Activated CD8-positive, alpha-beta T cell treated with anti-CD3 and anti-CD28 coated beads for 36 hours (primary cell): ENCODE results near the gene PTGS1. TPM values are rescaled to one million over a fixed set of nuclear protein-coding genes. Genes with fewer than 3 reads are reported as not detected.

ENCODE experiments used
- ATAC-seq: fragments of 200-7000 bp; cut with Tn5 transposase; one replicate; pipeline ENCODE4 v1.10.0; 2021; ENCODE audit warnings: mild to moderate bottlenecking, moderate library complexity
- CTCF ChIA-PET: fragments of 350-600 bp; sonication (Branson Sonifier 250); formaldehyde crosslinking; loops from one replicate; lab custom pipeline; 2021; ENCODE audit warnings: antibody characterized with exemption; lab: Charles Lee
- POLR2A ChIA-PET: fragments of 350-600 bp; sonication (Branson Sonifier 250); formaldehyde crosslinking; loops from one replicate; lab custom pipeline; 2021; ENCODE audit warnings: antibody characterized with exemption; lab: Charles Lee
- DNase-seq: peaks from one replicate; pipeline ENCODE4 v3.0.0-alpha.2; 2020
- H3K27ac Mint-ChIP-seq: one replicate; pipeline ENCODE4 v1.8.0; 2021; ENCODE audit warnings: mild to moderate bottlenecking, mixed read lengths
- H3K27me3 Mint-ChIP-seq: one replicate; pipeline ENCODE4 v1.8.0; 2021; ENCODE audit warnings: mixed read lengths
- H3K36me3 Mint-ChIP-seq: one replicate; pipeline ENCODE4 v1.8.0; 2021; ENCODE audit warnings: low read depth, mixed read lengths
- H3K4me1 Mint-ChIP-seq: one replicate; pipeline ENCODE4 v1.8.0; 2021; ENCODE audit warnings: low read depth, mixed read lengths
- H3K4me3 Mint-ChIP-seq: one replicate; pipeline ENCODE4 v1.8.0; 2021; ENCODE audit warnings: mild to moderate bottlenecking, moderate library complexity, mixed read lengths
- H3K9me3 Mint-ChIP-seq: one replicate; pipeline ENCODE4 v1.8.0; 2021; ENCODE audit warnings: mixed read lengths
- CTCF ChIP-seq: fragments of 200-600 bp; IDR thresholded peaks from one replicate; pipeline ENCODE4 v1.8.0; 2022; ENCODE audit warnings: antibody characterized with exemption, mild to moderate bottlenecking
- intact Hi-C: fragments of 100-400 bp; cut with micrococcal nuclease; formaldehyde crosslinking; loops from one replicate; pipeline ENCODE4 v1.10.0; 2022
- total RNA-seq, 2 experiments: library from RNA; stranded (reverse); gene quantifications; one replicate each; pipeline ENCODE4 v1.2.3, GENCODE V29; 2021

The PTGS1 gene
- total RNA-seq, 2 experiments from 2014 or later, result 0.23 TPM; not detected in 1

DNA sequence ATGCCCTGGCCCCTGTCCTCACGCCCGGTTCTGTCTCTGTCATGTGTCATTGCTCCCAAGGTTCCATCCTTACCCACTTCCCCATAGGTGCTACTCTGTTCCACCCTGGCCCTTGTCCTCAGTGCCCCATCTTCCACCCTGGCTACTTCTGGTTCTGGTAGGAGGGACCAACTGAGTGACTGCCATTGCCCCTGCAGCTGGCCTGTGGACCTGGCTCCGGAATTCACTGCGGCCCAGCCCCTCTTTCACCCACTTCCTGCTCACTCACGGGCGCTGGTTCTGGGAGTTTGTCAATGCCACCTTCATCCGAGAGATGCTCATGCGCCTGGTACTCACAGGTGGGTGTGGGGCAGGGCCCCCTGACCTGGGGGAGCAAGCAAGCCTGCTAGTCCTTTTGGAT, 7.4 kb downstream of the PTGS1 start:
- intact Hi-C loops, result loop anchor here (10.0 kb wide), 1 partner anchor 77 kb away; no protein-coding TSS in a partner anchor
- no peak overlapping the region for H3K27ac Mint-ChIP-seq
- H3K4me1 Mint-ChIP-seq, result peaks cover 3% of the 10 kb centered on the region
- no peak for DNase-seq
- ATAC-seq, result no peak
- peaks cover 10% of the 10 kb centered on the region for H3K9me3 Mint-ChIP-seq
- TF ChIP-seq CTCF, result no peak
- H3K36me3 Mint-ChIP-seq, result no peaks in the 10 kb centered on the region
- H3K27me3 Mint-ChIP-seq, result peaks cover 8% of the 10 kb centered on the region
- POLR2A ChIA-PET, result no interaction called here
- H3K4me3 Mint-ChIP-seq, result no peak overlapping the region
- CTCF ChIA-PET, result interaction anchor here (1.1 to 1.6 kb wide), 3 partner anchors 12 to 279 kb away, joined by 4 to 5 read pairs (median 4); no protein-coding TSS in a partner anchor

DNA sequence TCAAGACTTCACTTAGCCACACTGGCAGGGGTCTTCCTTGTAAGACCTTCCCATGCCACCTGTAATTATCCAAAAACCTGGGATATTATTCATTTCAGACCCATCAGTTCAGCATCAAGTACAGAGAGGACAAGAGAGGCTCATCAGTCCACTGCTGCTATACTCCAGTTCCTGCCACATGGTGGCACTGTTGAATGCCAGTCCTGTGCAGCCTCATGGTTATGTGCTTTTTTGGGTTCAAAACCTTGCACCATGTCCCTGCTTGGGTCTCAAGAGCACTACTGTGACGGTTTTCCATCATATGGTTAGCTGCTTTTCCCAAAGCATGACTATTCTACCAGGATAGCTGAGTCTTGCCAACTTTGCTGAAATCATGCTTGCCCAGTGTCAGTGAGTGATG, 8.5 kb downstream of the PTGS1 start:
- peak; percentile 63 for TF ChIP-seq CTCF
- intact Hi-C loops, result loop anchor here (10.0 kb wide), 1 partner anchor 75 kb away; no protein-coding TSS in a partner anchor
- CTCF ChIA-PET, result interaction anchor here (1.4 to 1.6 kb wide), 2 partner anchors 13 to 280 kb away, joined by 4 to 5 read pairs; no protein-coding TSS in a partner anchor
- DNase-seq, result peak; percentile 46
- Mint-ChIP-seq H3K27me3 (peaks cover 8% of the 10 kb centered on the region), H3K27ac (no peak overlapping the region), H3K36me3 (no peaks in the 10 kb centered on the region), H3K9me3 (peaks cover 10% of the 10 kb centered on the region), H3K4me1 (peaks cover 9% of the 10 kb centered on the region), H3K4me3 (no peak overlapping the region)
- POLR2A ChIA-PET, result interaction anchor here (1.1 kb wide), 1 partner anchor 286 kb away, joined by 3 read pairs; the partner anchor contains the start of gene TTLL11
- peak; percentile 49 for ATAC-seq

GRCh38 chr9:122380293-122380692, 9.5 kb downstream of the PTGS1 start:
- Mint-ChIP-seq H3K27ac (no peak overlapping the region), H3K27me3 (peaks cover 8% of the 10 kb centered on the region), H3K4me3 (no peak overlapping the region), H3K36me3 (no peaks in the 10 kb centered on the region), H3K9me3 (peaks cover 10% of the 10 kb centered on the region), H3K4me1 (peaks cover 11% of the 10 kb centered on the region)
- POLR2A ChIA-PET, result no interaction called here
- ATAC-seq (no peak), DNase-seq (no peak)
- no peak for TF ChIP-seq CTCF
- intact Hi-C loops, result no loop called here
- CTCF ChIA-PET, result interaction anchor here (0.9 to 1.7 kb wide), 4 partner anchors 29 to 281 kb away, joined by 3 to 6 read pairs (median 4); no protein-coding TSS in a partner anchor

DNA sequence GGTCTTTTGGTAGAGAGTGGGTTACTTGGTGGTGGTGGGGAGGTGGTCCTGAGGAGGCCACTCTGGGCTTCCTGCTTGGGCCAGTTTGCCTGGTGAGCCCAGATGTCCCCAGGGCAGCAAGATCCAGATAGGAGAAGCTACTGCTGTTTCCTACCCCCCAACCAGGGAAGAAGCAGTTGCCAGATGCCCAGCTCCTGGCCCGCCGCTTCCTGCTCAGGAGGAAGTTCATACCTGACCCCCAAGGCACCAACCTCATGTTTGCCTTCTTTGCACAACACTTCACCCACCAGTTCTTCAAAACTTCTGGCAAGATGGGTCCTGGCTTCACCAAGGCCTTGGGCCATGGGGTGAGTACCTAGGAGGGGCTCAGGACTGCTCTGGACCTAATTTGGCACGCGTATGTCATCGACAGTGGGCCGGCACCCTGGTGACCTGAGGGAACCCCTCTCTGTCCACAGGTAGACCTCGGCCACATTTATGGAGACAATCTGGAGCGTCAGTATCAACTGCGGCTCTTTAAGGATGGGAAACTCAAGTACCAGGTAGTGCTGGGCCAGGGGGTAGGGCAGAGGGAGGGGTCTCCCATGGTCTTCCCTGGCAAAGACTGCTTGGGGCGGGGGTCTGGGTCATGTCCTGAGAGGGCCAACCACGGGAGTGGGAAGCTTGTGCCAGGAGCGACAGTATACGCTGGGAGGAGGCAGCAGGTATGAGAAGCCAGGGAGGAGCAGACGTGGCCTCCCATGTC, 10.6 kb downstream of the PTGS1 start:
- H3K9me3 Mint-ChIP-seq, result peaks cover 10% of the 10 kb centered on the region
- peaks cover 11% of the 10 kb centered on the region for H3K4me1 Mint-ChIP-seq
- H3K27me3 Mint-ChIP-seq, result peaks cover 8% of the 10 kb centered on the region
- ATAC-seq (no peak), DNase-seq (no peak)
- TF ChIP-seq CTCF, result no peak
- POLR2A ChIA-PET, result interaction anchor here (0.6 kb wide), 2 partner anchors 407 to 1650 kb away, joined by 3 to 4 read pairs; no protein-coding TSS in a partner anchor
- no peak overlapping the region for H3K4me3 Mint-ChIP-seq
- CTCF ChIA-PET, result interaction anchor here (0.9 to 1.7 kb wide), 3 partner anchors 83 to 283 kb away, joined by 3 to 6 read pairs (median 4); no protein-coding TSS in a partner anchor
- intact Hi-C loops, result no loop called here
- H3K27ac Mint-ChIP-seq, result no peak overlapping the region
- H3K36me3 Mint-ChIP-seq, result no peaks in the 10 kb centered on the region
